Endothelial cell of umbilical vein (primary cell): ENCODE results near the gene AADACL4. TPM values are rescaled to one million over a fixed set of nuclear protein-coding genes. Genes with fewer than 3 reads are reported as not detected.

ENCODE experiments used
- BruUV-seq: library from RNA; stranded (reverse); fragments of 400-500 nt; replicated peaks from 2 replicates; lab custom pipeline; 2021; lab: Mats Ljungman, UMichigan
- CTCF ChIA-PET: fragments of 300-600, 350-600 bp; sonication (Branson Sonifier 250); formaldehyde crosslinking; loops from one replicate; lab custom pipeline; 2021; ENCODE audit warnings: antibody characterized with exemption, inconsistent platforms; lab: Charles Lee
- POLR2A ChIA-PET: fragments of 300-600, 350-600 bp; sonication (Branson Sonifier 250); formaldehyde crosslinking; loops from one replicate; lab custom pipeline; 2021; ENCODE audit warnings: antibody characterized with exemption, inconsistent platforms; lab: Charles Lee
- DNase-seq: peaks from one replicate; pipeline ENCODE4 v3.0.0-alpha.2; 2011; ENCODE audit warnings: low read depth, low spot score
- FAIRE-seq: peaks from 2 replicates; lab custom pipeline; 2011; peaks lifted over from hg19 to GRCh38; lab: Jason Lieb, UNC
- H2AFZ ChIP-seq: 2 replicates; pipeline ENCODE4 v1.6.0; 2012; ENCODE audit warnings: low read depth, low read length, control low read depth, inconsistent platforms
- H3K27ac ChIP-seq: 2 replicates; pipeline ENCODE4 v1.5.1; 2011; ENCODE audit warnings: low read depth, mild to moderate bottlenecking, control low read depth, low read length, moderate library complexity; ENCODE audit not compliant: insufficient read depth
- H3K27me3 ChIP-seq, 2 experiments: 2 replicates each; pipeline versions ENCODE4 v1.6.0 to v1.6.1; 2011; ENCODE audit warnings: low read length in 2 of 2, mixed read lengths in 1 of 2; ENCODE audit not compliant: control insufficient read depth in 2 of 2, insufficient read depth in 2 of 2
- H3K36me3 ChIP-seq, 2 experiments: 2 replicates in 1 of 2; 3 replicates in 1 of 2; pipeline ENCODE4 v1.5.1; 2011; ENCODE audit warnings: low read length in 2 of 2, mild to moderate bottlenecking in 1 of 2, moderate library complexity in 1 of 2; ENCODE audit not compliant: control insufficient read depth in 2 of 2, insufficient read depth in 2 of 2; ENCODE audit errors: extremely low read depth in 1 of 2
- H3K4me1 ChIP-seq: 3 replicates; pipeline ENCODE4 v1.5.1; 2011; ENCODE audit warnings: mild to moderate bottlenecking, low read length; ENCODE audit not compliant: control insufficient read depth, insufficient read depth; ENCODE audit errors: extremely low read depth
- H3K4me2 ChIP-seq: 2 replicates; pipeline ENCODE4 v1.6.1; 2011; ENCODE audit warnings: low read length, control low read depth, mixed read lengths; ENCODE audit not compliant: insufficient read depth
- H3K4me3 ChIP-seq, 3 experiments: fragments of 200-600 bp in 1 of 3; sonication (generic), shearing (Covaris generic) in 1 of 3; replicated peaks in 1 of 3; 2 replicates each; pipeline ENCODE4 v1.5.1; 2011 to 2016; ENCODE audit warnings: control low read depth in 3 of 3, low read length in 3 of 3, mild to moderate bottlenecking in 2 of 3, inconsistent platforms in 1 of 3, low read depth in 1 of 3, moderate library complexity in 1 of 3; ENCODE audit not compliant: insufficient read depth in 1 of 3
- H3K79me2 ChIP-seq: 2 replicates; pipeline ENCODE4 v1.6.0; 2012; ENCODE audit warnings: low read length, inconsistent platforms; ENCODE audit not compliant: control insufficient read depth, insufficient read depth
- H3K9ac ChIP-seq: replicated peaks from 2 replicates; pipeline ENCODE3; 2011; ENCODE audit warnings: low read length, control low read depth; ENCODE audit not compliant: insufficient read depth; ENCODE audit errors: extremely low read depth
- H3K9me1 ChIP-seq: replicated peaks from 3 replicates; pipeline ENCODE4 v1.6.0; 2011; ENCODE audit warnings: mild to moderate bottlenecking, low read length; ENCODE audit not compliant: control insufficient read depth, insufficient read depth; ENCODE audit errors: extremely low read depth
- H3K9me3 ChIP-seq: replicated peaks from 2 replicates; pipeline ENCODE4 v1.5.1; 2012; ENCODE audit warnings: low read length, inconsistent platforms; ENCODE audit not compliant: control insufficient read depth, insufficient read depth
- H4K20me1 ChIP-seq: replicated peaks from 2 replicates; pipeline ENCODE3; 2011; ENCODE audit warnings: mild to moderate bottlenecking, low read length; ENCODE audit not compliant: control insufficient read depth, insufficient read depth; ENCODE audit errors: extremely low read depth
- EZH2 ChIP-seq: IDR thresholded peaks from 2 replicates; pipeline ENCODE4 v1.6.1; 2012; ENCODE audit warnings: borderline replicate concordance, low read depth, mild to moderate bottlenecking, moderate library complexity, low read length, inconsistent platforms; ENCODE audit not compliant: severe bottlenecking
- FOS ChIP-seq: IDR thresholded peaks from 2 replicates; pipeline ENCODE4 v1.6.1; 2011; ENCODE audit warnings: mild to moderate bottlenecking, low read length, moderate library complexity, borderline replicate concordance; ENCODE audit not compliant: insufficient read depth
- GATA2 ChIP-seq: IDR thresholded peaks from 2 replicates; pipeline ENCODE4 v1.7.0; 2011; ENCODE audit warnings: low read depth, mild to moderate bottlenecking, moderate library complexity, mixed read lengths, low read length; ENCODE audit not compliant: insufficient read length, insufficient read depth
- JUN ChIP-seq: IDR thresholded peaks from 2 replicates; pipeline ENCODE4 v1.6.1; 2011; ENCODE audit warnings: borderline replicate concordance, low read depth; ENCODE audit not compliant: insufficient read length, insufficient read depth
- MYC ChIP-seq: IDR thresholded peaks from one replicate; pipeline ENCODE4 v1.6.1; 2011; ENCODE audit warnings: mild to moderate bottlenecking, low read depth, low read length
- POLR2A ChIP-seq: IDR thresholded peaks from 2 replicates; pipeline ENCODE4 v1.6.1; 2012; ENCODE audit warnings: low read depth, mild to moderate bottlenecking, control low read depth, low read length
- POLR2AphosphoS5 ChIP-seq: IDR thresholded peaks from 2 replicates; pipeline ENCODE4 v1.6.1; 2012; ENCODE audit warnings: low read depth, mild to moderate bottlenecking, control low read depth, low read length, moderate library complexity; ENCODE audit not compliant: insufficient read depth
- dilution Hi-C: fragments of 300-500 bp; cut with MboI; formaldehyde crosslinking; loops from one replicate; pipeline ENCODE4 v1.15.0; 2019; ENCODE audit warnings: low sequenced_read_pairs; ENCODE audit not compliant: extremely low pct_ligation_motif_present
- intact Hi-C: fragments of 100-400 bp; cut with micrococcal nuclease; formaldehyde crosslinking; loops from one replicate; pipeline ENCODE4 v1.10.0; 2022
- polyA plus RNA-seq, 4 experiments: library from polyadenylated mRNA; depleted of rRNA in 3 of 4; stranded (reverse) in 3 of 4; unstranded in 1 of 4; fragments of >200 nt; gene quantifications; 2 replicates each; pipeline versions ENCODE4 v1.2.1 to v1.2.3, GENCODE V29; 2011 to 2012; ENCODE audit warnings: missing spikeins in 1 of 4
- total RNA-seq: library from RNA; stranded (reverse); gene quantifications from 2 replicates; pipeline ENCODE4 v1.2.3, GENCODE V29; 2021
- TF ChIP-seq, protein P1 (sequence below): IDR thresholded peaks from 2 replicates; pipeline ENCODE4 v1.6.1; 2011; ENCODE audit not compliant: insufficient read depth, insufficient read length
- TF ChIP-seq, protein P2 (sequence below), 2 donors: IDR thresholded peaks; 1 replicate in 1 of 2; 2 replicates in 1 of 2; pipeline ENCODE4 v1.5.1; 2011; ENCODE audit warnings: low read length in 2 of 2, mild to moderate bottlenecking in 2 of 2, moderate library complexity in 2 of 2, control low read depth in 1 of 2, inconsistent platforms in 1 of 2, low read depth in 1 of 2; ENCODE audit not compliant: insufficient read depth in 1 of 2; ENCODE audit errors: extremely low read depth in 1 of 2

Gene AADACL4
- total and polyA plus RNA-seq, 2 donors (not counting 3 experiments of a cell fraction or from before 2014, with no cell fraction given): not detected

- TF ChIP-seq POLR2AphosphoS5 (no peak), MYC (no peak), EZH2 (no peak), JUN (no peak), GATA2 (no peak), FOS (no peak), POLR2A (no peak)
- TF ChIP-seq, protein P1, sequence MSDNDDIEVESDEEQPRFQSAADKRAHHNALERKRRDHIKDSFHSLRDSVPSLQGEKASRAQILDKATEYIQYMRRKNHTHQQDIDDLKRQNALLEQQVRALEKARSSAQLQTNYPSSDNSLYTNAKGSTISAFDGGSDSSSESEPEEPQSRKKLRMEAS: no peak
- TF ChIP-seq, protein P2, sequence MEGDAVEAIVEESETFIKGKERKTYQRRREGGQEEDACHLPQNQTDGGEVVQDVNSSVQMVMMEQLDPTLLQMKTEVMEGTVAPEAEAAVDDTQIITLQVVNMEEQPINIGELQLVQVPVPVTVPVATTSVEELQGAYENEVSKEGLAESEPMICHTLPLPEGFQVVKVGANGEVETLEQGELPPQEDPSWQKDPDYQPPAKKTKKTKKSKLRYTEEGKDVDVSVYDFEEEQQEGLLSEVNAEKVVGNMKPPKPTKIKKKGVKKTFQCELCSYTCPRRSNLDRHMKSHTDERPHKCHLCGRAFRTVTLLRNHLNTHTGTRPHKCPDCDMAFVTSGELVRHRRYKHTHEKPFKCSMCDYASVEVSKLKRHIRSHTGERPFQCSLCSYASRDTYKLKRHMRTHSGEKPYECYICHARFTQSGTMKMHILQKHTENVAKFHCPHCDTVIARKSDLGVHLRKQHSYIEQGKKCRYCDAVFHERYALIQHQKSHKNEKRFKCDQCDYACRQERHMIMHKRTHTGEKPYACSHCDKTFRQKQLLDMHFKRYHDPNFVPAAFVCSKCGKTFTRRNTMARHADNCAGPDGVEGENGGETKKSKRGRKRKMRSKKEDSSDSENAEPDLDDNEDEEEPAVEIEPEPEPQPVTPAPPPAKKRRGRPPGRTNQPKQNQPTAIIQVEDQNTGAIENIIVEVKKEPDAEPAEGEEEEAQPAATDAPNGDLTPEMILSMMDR (IDR thresholded peaks at IDR 0.05; ENCODE audit: extremely low read depth in 1 of 2, insufficient read depth in 1 of 2, low read depth in 1 of 2, low read length in 2 of 2): no peak
- Histone ChIP-seq H2AFZ (no peak overlapping the region), H4K20me1 (no peaks in the 10 kb centered on the region), H3K36me3 (no peaks in the 10 kb centered on the region), H3K4me2 (no peak overlapping the region), H3K27ac (no peak overlapping the region), H3K4me3 (no peak overlapping the region), H3K9me3 (no peaks in the 10 kb centered on the region), H3K27me3 (peaks cover 0 to 8% of the 10 kb centered on the region in 2 experiments), H3K79me2 (no peaks in the 10 kb centered on the region), H3K4me1 (no peaks in the 10 kb centered on the region), H3K9ac (no peak overlapping the region), H3K9me1 (no peaks in the 10 kb centered on the region)
- intact Hi-C loops: no loop called here
- DNase-seq (no peak), FAIRE-seq (no peak)
- dilution Hi-C loops: no loop called here
- ChIA-PET CTCF (interaction anchor here (5.6 to 6.0 kb wide), 2 partner anchors 350 to 388 kb away, joined by 161 to 165 read pairs; no protein-coding TSS in a partner anchor), POLR2A (no interaction called here)
- BruUV-seq: no TSS peak
Observed at GRCh38 chr1:12661606-12662219, 17.8 kb downstream of the AADACL4 start.
